HG03095 (cell line): Measurements from ENCODE around the gene SCTR.

Experiments used
- ATAC-seq: cut with Tn5 transposase; IDR thresholded peaks from one replicate; pipeline ENCODE4 v1.9.1; 2021; ENCODE audit warnings: moderate library complexity; ENCODE audit not compliant: unreplicated experiment

The SCTR gene

DNA sequence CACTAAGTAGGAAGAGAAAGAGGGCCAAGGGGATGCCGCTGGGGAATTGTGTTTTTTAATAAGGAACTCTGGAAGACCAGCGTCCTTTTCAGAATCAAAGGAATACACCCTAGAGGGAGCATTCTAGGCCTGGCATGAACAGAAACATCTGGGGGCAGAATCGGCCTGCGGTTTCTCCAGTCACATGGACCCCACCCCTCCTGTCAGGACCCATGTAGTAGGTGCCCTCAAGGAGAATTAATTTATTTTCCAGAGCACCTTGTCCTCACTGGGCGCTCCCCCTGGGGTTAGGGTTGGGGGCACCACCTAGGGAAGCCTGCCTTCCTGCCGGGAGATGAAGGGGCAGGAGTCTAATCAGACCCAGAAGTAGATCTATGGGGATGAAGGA lies 48.4 kb downstream of the SCTR start:
- ATAC-seq: no peak

DNA sequence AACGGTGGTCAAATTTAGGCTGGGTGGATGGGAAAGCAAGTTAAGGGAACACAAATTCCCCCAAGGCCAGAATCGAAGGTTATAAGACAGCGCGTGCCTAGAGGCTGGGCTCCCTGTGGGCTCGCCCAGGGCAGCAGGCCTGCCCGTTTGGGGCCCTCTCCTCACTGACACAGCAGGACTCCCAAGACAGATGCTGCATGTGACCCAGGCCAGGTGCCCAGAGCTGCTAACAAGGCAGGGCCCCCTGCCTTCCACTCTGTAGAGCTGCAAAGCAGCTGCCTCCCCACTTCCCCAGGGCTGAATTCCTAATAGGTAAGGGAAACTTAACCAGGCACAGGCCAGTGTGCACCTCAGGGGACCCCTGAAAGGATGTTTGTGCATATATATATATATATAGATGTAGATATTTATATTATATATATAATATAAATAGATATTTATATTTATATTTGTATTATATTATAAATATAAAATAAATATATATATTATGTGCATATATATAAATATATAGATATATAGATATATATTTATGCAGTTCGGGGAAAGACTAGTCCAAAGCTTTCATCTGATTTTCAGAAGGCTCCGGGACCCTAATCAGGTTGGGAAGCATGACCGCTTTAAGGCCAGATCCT lies 48.9 kb downstream of the SCTR start:
- ATAC-seq: no peak

DNA sequence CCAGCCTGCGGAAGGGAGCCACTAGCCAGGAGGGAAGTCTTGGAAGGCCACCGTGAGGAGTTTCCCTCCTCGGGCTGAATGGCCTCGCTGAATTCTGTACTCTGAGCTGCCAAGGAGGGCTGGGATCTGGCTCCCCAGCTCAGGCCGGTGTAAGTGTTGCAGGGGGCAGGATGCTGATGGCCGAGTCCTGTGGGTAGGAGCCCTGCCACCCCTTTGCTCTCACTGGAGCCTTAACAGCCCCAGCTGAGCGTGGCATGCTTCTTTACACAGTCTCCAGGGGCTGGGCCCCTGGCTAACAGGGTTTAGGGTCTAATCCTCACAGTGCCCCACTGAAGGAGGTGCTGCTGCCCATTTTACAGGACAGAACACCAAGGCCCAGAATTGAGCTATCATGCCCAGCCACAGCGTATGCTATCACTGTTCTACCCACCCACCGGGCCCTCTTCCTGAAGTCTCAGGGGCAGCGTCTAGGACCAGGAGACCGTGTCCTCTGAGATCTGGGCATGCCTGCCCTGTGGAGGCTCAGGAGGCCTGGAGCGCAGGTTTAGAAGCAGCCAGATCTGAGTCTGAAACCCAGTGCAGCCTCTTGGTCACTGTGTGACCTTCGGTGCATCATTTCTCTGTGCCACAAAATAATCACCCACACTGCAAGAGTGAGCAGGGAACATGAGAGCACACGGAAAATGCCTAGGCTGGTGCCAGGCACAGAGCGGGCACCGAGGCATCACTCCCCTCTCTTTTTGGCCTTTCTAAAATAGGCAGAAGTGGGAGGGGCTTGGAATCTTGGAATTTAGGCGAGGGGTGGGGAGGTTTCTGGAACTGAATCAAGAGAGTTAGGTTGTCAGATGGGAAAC lies 49.7 kb downstream of the SCTR start:
- ATAC-seq: no peak

DNA sequence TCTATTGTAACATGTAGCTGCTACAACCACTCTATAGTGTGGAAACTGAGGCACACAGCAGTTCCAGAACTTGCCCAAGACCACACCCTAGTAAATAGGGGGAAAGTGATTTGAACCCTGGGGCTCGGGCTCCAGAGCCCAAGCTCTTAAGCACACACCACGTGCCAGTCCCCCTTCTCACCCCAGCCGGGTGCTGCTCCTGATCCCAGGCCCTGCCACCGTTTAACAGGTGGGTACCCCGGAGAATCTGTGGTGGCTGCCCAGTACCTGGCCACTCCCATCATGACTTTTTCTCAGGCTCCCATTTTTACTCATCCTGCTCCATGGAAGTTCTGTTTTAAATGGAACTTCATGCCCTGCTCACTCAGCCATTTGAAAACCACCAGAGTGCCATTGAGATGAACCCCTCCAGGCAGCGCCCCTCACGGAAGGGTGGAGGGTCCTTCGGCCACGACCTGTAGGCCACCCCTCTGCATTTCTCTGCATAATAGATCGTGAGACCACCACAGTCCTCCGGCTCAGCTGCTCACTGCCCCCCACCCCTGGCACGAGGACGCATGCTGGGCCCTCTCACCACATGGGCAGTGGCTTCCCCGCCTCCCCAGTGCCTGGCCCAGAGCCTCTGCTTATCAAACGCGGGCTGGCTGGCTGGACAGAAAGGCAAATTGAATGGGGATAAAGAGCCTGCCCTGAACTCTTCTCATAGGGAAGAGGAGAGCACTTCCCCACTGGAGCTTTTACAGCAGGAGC lies 50.5 kb downstream of the SCTR start:
- no peak for ATAC-seq

DNA sequence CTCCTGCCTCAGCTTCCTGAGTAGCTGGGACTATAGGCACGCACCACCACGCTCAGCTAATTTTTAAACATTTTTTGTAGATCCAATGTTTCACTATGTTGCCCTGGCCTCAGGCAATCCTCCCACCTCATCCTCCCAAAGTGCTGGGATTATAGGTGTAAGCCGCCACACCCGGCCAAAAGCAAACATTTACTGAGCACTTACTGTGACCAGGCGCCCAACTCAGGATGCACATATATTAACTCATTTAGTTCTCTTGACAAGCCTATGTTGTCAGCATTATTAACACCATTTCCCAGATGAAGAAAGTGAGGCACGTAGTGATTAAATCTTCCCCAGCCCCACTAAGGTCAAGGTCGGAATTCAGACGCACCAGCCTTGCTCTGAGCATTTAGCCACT lies 51.5 kb downstream of the SCTR start:
- no peak for ATAC-seq

DNA sequence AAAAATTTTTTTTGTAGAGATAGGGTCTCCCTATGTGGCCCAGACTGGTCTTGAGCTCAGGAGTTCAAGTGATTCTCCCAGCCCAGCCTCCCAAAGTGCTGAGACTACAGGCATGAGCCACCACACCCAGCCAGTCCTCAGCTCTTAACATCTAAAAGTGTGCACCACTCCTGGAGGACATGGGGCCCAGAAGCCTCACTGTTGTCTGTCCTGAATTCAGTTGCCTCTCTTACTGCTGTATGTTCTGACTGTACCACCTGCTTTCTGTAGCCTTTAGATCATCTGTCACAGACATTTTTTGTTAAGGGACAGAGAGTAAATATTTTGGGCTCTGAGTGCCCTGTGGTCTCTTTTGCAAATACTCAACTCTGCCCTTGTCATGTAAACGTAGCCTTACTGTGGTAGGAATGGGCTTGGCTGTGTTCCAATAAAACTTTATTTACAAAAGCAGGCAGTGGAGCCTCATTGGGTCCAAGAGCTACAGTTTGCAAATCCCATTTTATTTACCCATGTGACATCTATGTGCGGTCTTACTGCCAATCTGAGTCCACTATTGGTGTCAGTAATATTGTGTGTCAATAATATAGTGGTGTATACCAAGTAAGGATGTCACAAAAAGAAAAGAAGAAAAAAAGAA lies 54.5 kb downstream of the SCTR start:
- ATAC-seq: no peak

DNA sequence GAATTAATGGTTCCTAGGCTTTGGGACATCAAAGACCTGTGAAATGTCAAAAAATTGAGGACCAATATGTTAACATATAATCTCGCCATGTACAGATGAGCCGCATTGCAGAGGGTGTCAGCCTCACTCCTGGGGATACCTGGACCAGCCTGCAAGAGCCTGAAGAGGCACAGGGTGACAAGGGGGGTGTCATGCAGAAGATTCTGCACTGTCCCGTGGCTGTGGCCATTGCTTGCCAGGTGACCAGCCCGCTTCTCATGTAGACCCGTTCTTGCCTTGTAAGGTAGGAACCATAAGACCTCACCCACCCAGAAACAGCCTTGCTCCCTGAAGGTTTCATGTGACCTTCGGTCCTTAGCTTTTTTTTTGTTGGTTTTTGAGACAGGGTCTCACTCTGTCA lies 55.2 kb downstream of the SCTR start:
- ATAC-seq: no peak

DNA sequence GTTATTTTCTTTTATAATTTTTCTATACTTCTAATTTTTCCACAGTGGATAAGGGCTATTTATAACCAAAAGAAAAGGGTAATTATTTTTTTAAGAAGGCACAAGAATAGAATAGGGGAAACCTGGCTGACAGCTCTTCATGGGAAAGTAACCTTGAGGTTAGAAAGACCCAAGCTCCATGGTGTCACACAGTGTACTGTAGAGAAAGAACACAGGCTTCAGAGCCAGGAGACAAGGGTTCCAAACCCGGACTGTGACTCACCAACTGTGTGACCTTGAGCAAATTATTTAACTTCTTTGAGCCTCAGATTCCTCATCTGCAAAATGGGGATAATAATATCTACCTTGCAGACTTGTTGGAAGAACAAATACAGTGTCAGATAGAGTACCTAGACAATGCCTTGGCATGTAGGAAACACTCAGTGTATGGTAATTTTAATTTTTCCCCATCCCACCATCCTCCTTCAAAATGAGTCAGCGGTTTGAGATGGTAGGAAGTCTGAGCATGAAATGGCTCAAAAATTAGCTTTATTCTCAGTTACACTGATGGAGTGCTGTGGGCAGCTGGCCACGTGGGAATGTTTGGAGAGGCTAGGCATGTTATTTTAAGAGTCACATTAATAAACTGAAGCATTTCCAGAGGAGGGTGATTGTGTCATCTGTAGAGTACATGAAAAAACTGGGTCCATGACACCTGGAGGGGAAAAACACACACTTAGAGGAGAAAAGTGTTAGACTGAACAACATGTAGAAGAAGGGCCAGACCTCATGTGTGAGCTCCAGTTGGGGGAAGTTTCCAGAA lies 55.9 kb downstream of the SCTR start:
- ATAC-seq: no peak

DNA sequence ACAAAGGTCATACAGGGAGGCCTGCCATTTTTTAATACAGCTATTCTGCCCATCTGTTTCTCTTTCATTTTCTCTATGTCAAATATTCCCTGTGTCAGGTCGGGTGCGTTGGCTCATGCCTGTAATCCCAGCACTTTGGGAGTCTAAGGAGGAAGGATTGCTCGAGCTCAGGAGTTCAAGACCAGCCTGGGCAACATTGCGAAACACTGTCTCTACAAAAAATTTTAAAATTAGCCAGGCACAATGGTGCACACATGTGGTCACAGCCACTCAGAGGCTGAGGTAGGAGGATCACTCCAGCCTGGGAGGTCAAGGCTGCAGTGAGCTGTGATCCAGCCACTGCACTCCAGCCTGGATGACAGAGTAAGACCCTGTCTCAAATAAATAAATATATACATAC lies 57.9 kb downstream of the SCTR start:
- no peak for ATAC-seq

DNA sequence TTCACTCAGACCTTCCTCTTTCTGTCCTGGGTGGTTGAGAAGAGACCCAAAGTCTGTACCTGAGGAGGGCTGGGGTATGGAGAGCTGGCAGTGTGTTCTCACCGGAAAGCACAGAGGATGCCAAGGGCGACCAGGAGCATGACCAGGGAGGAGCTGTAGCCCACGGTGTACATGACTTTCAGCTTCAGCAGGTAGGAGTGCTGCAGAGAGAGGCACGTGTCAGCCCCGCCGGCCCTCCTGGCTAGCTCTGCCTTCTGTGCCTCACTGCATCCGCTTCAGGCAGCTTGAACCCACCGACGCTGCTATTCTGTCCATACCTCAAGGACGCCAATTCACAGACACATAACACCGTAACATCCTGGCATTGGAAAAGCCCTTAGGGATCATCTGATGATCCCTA lies 58.6 kb downstream of the SCTR start:
- no peak for ATAC-seq

DNA sequence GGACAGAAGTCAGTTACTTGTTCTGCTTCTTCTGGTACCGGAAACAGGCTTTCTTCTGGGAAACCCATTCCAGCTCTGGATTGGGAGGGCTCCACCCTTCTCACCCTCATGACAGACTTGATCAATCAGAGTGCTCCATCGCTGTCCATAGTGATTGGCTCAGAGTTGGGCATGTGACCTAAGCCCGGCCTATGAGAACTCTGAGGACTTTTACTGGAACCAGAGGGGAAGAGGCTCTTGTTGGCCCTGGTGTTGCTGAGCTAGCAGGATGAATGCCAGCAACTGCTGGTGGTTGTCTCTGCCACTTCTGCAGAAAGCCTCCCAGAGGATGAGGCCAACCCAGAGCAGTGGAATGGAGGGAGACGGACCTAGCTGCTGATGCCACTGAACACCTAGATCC lies 59.3 kb downstream of the SCTR start:
- no peak for ATAC-seq

DNA sequence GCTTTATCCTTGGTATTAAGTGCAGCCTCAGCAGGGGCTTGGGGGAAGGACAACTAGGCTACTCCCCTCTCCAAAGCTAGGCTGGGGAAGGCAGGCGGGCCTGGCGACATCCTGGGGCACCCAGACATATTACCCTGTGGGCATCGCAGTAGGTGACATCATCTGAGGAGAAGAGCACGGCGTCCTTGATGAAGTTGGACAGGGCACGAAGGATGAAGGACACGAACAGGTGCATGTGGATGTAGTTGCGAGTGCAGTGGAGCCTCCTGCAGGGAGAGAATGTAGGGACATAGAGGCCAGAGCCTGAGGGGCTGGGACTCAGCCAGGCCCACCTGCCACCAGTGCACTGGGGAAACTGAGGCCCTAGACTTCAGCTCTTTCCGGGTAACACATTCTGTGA lies 60.3 kb downstream of the SCTR start:
- ATAC-seq: no peak

DNA sequence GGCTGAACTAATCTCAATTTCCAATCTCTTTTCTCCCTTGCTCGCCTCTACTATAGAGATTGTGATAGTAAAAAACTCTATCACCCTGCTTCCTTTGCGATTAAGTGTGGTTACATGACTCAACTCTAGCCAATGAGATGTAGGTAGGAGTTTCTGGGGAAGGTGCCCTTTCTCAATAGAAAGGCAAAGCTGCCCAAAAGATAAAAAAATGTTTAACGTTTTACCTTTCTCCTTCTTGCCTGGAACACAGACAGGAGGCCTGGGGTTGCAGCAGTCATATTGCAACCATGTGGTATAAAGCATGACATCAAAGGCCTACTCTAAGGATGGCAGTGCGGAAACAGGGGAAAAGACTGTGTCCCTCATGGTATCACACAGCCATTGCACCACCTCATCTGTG lies 61.1 kb downstream of the SCTR start:
- no peak for ATAC-seq

DNA sequence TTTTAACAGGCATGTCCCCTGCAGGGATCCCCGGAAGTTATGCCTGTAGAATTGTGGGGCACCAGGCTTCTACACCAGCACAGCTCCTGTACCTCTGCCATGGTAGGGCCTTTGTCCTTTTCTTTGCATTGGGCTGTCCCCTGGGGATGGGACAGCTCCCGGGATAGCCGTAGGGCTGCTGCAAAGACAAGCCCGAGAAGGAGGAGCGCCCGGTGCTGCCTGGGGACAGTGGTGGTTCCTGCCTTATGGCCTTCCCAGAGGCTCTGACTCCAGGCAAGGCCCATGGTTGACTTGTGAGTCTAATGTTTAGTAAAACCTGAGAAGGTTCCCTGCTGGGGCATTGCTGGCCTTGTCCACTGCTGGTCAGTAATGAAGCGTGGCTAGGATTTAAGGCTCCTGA lies 61.7 kb downstream of the SCTR start:
- ATAC-seq: no peak

DNA sequence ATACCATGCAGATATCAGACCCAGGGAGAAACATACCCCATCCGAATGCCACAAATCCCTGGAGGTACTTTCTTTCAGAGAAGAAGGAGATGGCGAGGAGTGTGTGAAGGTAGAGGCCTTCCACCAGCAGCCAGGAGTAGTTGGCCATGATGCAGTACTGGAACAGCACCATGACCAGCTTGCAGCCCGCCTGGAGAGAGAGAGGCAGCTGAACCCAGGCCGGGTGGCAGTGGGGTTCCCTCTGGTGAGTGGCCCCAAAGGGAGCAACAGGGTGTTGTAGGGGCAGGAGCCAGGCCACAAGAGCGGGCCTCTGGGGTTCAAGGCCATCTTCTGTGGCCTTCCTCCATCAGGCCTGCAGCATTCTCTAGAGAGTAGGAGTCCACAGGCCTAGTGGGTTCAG lies 62.5 kb downstream of the SCTR start:
- ATAC-seq: no peak

DNA sequence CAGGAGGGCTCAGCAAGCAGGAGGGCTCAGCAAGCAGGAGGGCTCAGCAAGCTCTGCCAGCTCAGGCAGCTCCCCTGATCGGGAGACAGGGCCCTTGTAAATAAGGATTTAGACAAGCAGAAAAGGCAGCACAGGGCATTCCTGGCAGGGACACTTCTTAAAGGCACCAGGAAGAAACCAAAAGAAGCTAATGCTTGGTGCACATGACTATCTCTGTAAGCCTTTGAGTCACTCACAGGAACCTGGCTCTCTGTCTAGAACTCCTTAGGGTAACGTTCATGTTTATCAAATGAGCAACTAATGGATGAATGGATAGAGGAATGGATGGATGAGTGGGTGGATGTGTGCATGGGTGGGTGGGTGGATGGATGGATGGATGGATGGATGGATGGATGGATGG lies 64.2 kb downstream of the SCTR start:
- no peak for ATAC-seq

DNA sequence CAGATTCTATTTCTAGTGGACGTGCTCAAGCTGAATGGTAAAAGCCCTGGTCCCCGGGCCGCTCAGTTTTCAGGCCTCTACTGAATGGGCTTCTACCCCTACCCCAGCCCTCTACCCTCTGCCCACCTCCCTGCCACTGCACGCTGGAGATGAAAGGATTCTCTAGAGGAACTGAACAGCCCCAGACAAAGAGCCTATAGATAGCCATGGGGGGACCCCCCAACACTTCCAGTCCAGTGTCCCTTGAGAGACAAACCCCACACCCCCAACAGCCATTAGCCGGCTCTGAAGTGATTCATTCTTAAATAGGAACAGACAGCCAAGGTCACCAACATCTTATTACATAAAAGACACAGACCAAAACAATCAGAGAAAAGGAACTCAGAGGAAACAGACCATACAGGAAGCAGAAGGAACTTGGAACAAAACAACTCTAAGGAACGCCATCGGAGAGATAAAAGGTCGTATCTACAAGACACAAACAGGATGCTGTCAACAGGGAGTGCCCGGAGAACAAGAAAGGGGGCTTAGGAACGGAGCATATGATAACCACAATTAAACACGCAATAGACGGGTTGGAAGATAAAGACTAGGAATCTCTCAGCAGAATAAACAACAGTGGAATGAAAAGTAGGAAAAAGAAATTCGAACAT lies 69.1 kb downstream of the SCTR start:
- no peak for ATAC-seq

DNA sequence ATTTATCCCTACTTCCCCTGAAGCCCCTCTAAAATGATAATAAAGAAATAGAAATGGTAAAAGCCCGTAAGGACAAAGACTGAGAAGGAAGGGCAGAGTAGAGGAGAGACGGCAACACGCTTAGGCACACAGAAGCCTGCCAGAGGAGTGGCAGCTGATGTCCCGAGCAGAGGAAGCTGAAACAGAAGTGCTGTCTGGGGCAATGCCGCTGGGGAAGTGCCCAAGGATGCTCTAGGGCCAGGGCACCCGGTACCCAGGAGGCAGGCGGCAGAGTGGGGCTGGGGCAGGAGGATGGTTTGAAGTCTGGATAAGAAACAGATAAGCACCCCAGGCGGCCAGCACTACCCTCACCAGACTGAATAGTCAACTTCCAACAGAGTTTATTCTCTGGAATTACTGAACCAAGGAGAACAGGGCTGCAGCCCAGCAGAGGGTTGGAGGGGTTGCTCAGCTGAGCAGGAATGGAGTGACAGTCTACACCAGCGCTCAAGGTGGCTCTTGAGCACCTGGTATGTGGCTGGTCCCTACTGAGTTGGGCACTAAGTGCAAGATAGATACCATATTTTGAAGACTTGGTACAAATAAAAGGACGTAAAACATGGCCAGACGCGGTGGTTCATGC lies 70.2 kb downstream of the SCTR start:
- ATAC-seq: no peak

DNA sequence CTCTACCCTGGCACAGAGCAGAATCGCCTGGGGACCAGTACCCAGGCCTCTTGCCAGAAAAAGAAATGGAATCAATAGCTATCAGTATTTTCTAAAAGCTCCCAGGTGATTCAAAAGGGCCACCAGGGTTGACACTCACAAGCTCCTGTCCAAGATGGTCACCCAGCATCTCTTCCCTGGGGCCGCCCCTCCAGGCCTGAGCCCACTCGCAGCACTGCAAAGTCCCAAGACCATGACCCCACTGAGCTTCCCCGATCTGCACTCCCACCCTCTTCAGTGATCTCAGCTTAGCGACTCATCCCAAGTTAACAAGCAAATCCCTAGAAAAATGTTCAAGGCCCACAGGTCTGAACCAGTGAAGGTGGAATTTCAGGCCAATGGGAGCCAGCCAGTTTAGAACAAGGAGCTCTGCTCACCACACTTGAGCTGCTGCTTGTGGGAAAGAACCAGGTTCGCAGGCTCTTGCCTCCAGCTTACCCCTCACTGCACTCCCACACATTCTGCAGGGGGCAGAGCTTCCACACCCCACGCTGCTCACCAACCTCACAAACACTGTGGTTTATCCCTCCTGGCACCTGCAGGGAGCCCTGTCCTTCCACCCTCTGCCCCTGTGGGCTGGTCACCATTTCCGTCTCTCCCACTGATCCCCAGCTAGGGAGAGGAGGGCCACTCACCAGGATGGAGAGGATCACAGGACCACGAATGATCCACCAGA lies 72.8 kb downstream of the SCTR start:
- no peak for ATAC-seq
